C4-2B (cell line): ENCODE data around the gene FMNL2.

Source experiments
- ZFX ChIP-seq: fragments of 450-650 bp; IDR thresholded peaks from 2 replicates; pipeline ENCODE4 v1.6.1; 2017
- TF ChIP-seq, protein P1 (sequence below): fragments of 450-650 bp; conservative IDR thresholded peaks from 2 replicates; pipeline ENCODE4 v1.5.1; 2017; ENCODE audit warnings: mild to moderate bottlenecking

DNA sequence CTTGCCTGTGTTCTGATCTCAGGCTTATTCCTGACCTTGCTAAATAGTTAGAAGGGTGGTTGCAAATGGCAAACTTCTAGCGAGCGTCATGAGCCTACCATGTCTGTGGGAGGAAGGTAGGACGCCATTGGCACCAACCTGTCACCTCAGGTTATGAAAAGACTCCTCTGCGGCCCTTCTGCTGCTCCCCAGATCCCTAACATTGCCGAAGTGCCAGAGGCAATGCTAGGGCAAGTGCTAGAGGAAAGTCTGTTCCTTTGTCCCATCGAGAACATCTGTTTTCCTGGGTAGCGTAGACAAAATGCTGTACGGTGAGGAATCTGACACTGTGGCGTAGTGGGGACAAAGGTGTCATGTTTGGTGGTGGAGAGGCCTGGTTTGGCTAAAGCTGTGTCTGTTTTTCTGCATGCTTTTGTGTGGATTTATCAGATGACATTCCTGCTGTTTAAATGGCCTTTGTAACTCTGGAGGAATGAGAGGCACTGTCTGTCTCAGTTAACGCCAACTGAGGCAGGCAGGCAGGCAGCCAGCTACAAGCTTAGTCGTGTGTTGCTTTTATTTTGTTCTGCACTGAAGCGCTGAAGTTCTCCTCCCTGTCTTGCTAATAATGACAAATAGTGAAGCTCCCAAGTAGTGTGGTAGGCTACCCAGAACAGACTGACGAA lies 288.2 kb downstream of the FMNL2 start:
- TF ChIP-seq, protein P1, sequence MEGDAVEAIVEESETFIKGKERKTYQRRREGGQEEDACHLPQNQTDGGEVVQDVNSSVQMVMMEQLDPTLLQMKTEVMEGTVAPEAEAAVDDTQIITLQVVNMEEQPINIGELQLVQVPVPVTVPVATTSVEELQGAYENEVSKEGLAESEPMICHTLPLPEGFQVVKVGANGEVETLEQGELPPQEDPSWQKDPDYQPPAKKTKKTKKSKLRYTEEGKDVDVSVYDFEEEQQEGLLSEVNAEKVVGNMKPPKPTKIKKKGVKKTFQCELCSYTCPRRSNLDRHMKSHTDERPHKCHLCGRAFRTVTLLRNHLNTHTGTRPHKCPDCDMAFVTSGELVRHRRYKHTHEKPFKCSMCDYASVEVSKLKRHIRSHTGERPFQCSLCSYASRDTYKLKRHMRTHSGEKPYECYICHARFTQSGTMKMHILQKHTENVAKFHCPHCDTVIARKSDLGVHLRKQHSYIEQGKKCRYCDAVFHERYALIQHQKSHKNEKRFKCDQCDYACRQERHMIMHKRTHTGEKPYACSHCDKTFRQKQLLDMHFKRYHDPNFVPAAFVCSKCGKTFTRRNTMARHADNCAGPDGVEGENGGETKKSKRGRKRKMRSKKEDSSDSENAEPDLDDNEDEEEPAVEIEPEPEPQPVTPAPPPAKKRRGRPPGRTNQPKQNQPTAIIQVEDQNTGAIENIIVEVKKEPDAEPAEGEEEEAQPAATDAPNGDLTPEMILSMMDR: no peak
- TF ChIP-seq ZFX: no peak
